Measurements from ENCODE around the gene BCL2. TPM values are rescaled to one million over a fixed set of nuclear protein-coding genes. Genes with fewer than 3 reads are reported as not detected.

The BCL2 gene
- total RNA-seq, 1 experiment from 2014 or later, result 2.5 TPM

- ATAC-seq (no peak), DNase-seq (ENCODE audit: low read depth, low spot score) (no peak)
- Histone ChIP-seq H3K27me3 (ENCODE audit: insufficient read depth, low read length) (0 out of 2 replicates have a peak, but pooled peaks cover 16% of the 10 kb centered on the region), H3K9me2 (ENCODE audit: insufficient read depth) (no peaks in the 10 kb centered on the region), H3K4me3 (replicated peaks in 1 of 2; ENCODE audit: low read depth in 1 of 2, low read length in 2 of 2) (no peak overlapping the region), H4K20me1 (ENCODE audit: insufficient read depth) (no peaks in the 10 kb centered on the region), H3K27ac (ENCODE audit: low read depth, low read length) (no peak overlapping the region), H3K9me3 (ENCODE audit: control insufficient read depth in 1 of 2, insufficient read depth in 1 of 2, low read depth in 1 of 2, low read length in 2 of 2) (no peaks in the 10 kb centered on the region), H3K9ac (ENCODE audit: low read length) (no peak overlapping the region), H3K79me2 (ENCODE audit: insufficient read depth, low read length) (no peaks in the 10 kb centered on the region), H3K36me3 (ENCODE audit: control insufficient read depth in 1 of 2, insufficient read depth in 2 of 2, low read length in 2 of 2) (no peaks in the 10 kb centered on the region), H3K4me1 (ENCODE audit: control insufficient read depth in 1 of 2, insufficient read depth in 2 of 2, low read length in 2 of 2) (peaks cover 5 to 11% of the 10 kb centered on the region in 2 experiments; a peak in 3 of 4 replicates), H3K4me2 (ENCODE audit: low read length) (no peak overlapping the region), H2AFZ (ENCODE audit: low read depth, low read length, poor library complexity, severe bottlenecking) (no peak overlapping the region)
- TF ChIP-seq TCF7L2 (IDR thresholded peaks at IDR 0.05; ENCODE audit: borderline replicate concordance, extremely low read depth, insufficient read depth, insufficient read length) (no peak), YY1 (IDR thresholded peaks at IDR 0.05; ENCODE audit: extremely low read depth, insufficient replicate concordance, low read depth, low read length) (no peak), EGR1 (IDR thresholded peaks at IDR 0.05; ENCODE audit: low read depth) (no peak), ZNF274 (IDR thresholded peaks at IDR 0.05; ENCODE audit: low read depth, low read length) (no peak), EZH2 (IDR thresholded peaks at IDR 0.05) (no peak), EZH2phosphoT487 (IDR thresholded peaks at IDR 0.05; ENCODE audit: borderline replicate concordance) (no peak), POLR2AphosphoS5 (IDR thresholded peaks at IDR 0.05; ENCODE audit: low read depth, low read length) (no peak), REST (IDR thresholded peaks at IDR 0.05; ENCODE audit: low read depth) (no peak), CEBPB (IDR thresholded peaks at IDR 0.05; ENCODE audit: low read depth) (no peak), ZBTB33 (IDR thresholded peaks at IDR 0.05; ENCODE audit: extremely low read depth, insufficient replicate concordance, low read length) (no peak), ZFX (IDR thresholded peaks at IDR 0.05) (no peak), RAD21 (IDR thresholded peaks at IDR 0.05; ENCODE audit: low read depth) (no peak), ELF1 (IDR thresholded peaks at IDR 0.05; ENCODE audit: borderline replicate concordance, low read depth) (no peak), CBX3 (IDR thresholded peaks at IDR 0.05; ENCODE audit: low read depth) (no peak), JUND (IDR thresholded peaks at IDR 0.05) (no peak)
- BruUV-seq (replicated peaks), result no TSS peak
- ChIA-PET RAD21 (ENCODE audit: low non-redundant PET in 1 of 2, low total read pairs in 2 of 2, uncharacterized antibody in 2 of 2, unreplicated experiment in 2 of 2) (no interaction called here), POLR2A (no interaction called here), CTCF (no interaction called here)
- intact Hi-C loops (cut with micrococcal nuclease), result no loop called here
Measured at GRCh38 chr18:63152791-63153190, 166.8 kb downstream of the BCL2 start.
